GM12878 (cell line): ENCODE results near the gene PPIL6. TPM values are rescaled to one million over a fixed set of nuclear protein-coding genes. Genes with fewer than 3 reads are reported as not detected.

Source experiments
- ATAC-seq: fragments of 200-7000 bp; cut with Tn5 transposase; 3 replicates; pipeline ENCODE4 v1.9.1; 2020; ENCODE audit warnings: mild to moderate bottlenecking, moderate library complexity
- BruUV-seq: library from RNA; stranded (reverse); fragments of 400-500 nt; replicated peaks from 2 replicates; lab custom pipeline; 2021; lab: Mats Ljungman, UMichigan
- CTCF ChIA-PET: fragments of 300-600 bp; sonication (Branson Sonifier 250); formaldehyde crosslinking; extraction: SDS; loops from one replicate; lab custom pipeline; 2021; ENCODE audit warnings: inconsistent platforms; lab: Yijun Ruan, JAX
- POLR2A ChIA-PET: fragments of 350-600 bp; formaldehyde crosslinking; extraction: SDS; loops from one replicate; lab custom pipeline; 2021; ENCODE audit warnings: inconsistent platforms; lab: Charles Lee
- RAD21 ChIA-PET: fragments of 300-600 bp; sonication (Branson Sonifier 250); formaldehyde crosslinking; loops from one replicate; lab custom pipeline; 2023; ENCODE audit warnings: antibody characterized with exemption; ENCODE audit not compliant: unreplicated experiment; lab: Charles Lee
- SMC1A ChIA-PET: fragments of 300-600 bp; sonication (Branson Sonifier 250); formaldehyde crosslinking; loops from one replicate; lab custom pipeline; 2023; ENCODE audit not compliant: unreplicated experiment, uncharacterized antibody; lab: Charles Lee
- DNase-seq: peaks from one replicate; pipeline ENCODE4 v3.0.0-alpha.2; 2011; ENCODE audit warnings: low read depth, low spot score
- FAIRE-seq: peaks from 3 replicates; lab custom pipeline; 2011; peaks lifted over from hg19 to GRCh38; lab: Jason Lieb, UNC
- H2AFZ ChIP-seq: 2 replicates; pipeline ENCODE4 v1.6.0; 2011; ENCODE audit warnings: low read depth, low read length, control low read depth; ENCODE audit not compliant: control insufficient read depth
- H3K27ac ChIP-seq: 2 replicates; pipeline ENCODE4 v1.5.1; 2011; ENCODE audit warnings: control low read depth; ENCODE audit not compliant: control insufficient read depth, insufficient read depth
- H3K27me3 ChIP-seq, 2 experiments: replicated peaks in 1 of 2; 2 replicates each; pipeline versions ENCODE4 v1.6.0 to v1.6.1; 2011; ENCODE audit warnings: low read length in 1 of 2; ENCODE audit not compliant: control insufficient read depth in 2 of 2, insufficient read depth in 2 of 2
- H3K36me3 ChIP-seq, 2 experiments: 2 replicates each; pipeline ENCODE4 v1.5.1; 2011; ENCODE audit warnings: low read length in 1 of 2; ENCODE audit not compliant: control insufficient read depth in 2 of 2, insufficient read depth in 2 of 2
- H3K4me1 ChIP-seq: 2 replicates; pipeline ENCODE4 v1.6.1; 2011; ENCODE audit warnings: mild to moderate bottlenecking, low read length, moderate library complexity, mixed read lengths; ENCODE audit not compliant: control insufficient read depth, insufficient read depth
- H3K4me2 ChIP-seq: 2 replicates; pipeline ENCODE4 v1.6.0; 2011; ENCODE audit warnings: control low read depth; ENCODE audit not compliant: control insufficient read depth, insufficient read depth
- H3K4me3 ChIP-seq: fragments of 200-600 bp; sonication (generic); 2 replicates; pipeline ENCODE4 v1.5.1; 2016
- H3K79me2 ChIP-seq: 2 replicates; pipeline ENCODE4 v1.6.0; 2011; ENCODE audit warnings: low read length; ENCODE audit not compliant: control insufficient read depth, insufficient read depth
- H3K9ac ChIP-seq: 2 replicates; pipeline ENCODE4 v1.8.0; 2011; ENCODE audit warnings: low read length, control low read depth, mixed read lengths; ENCODE audit not compliant: control insufficient read depth, insufficient read depth
- H3K9me3 ChIP-seq: replicated peaks from 3 replicates; pipeline ENCODE4 v1.5.1; 2011; ENCODE audit warnings: mild to moderate bottlenecking, low read length; ENCODE audit not compliant: control insufficient read depth, insufficient read depth
- H4K20me1 ChIP-seq: 2 replicates; pipeline ENCODE4 v1.6.0; 2011; ENCODE audit not compliant: control insufficient read depth, insufficient read depth
- ASH2L ChIP-seq: fragments of 300-600, 200-600 bp; sonication (generic); IDR thresholded peaks from 2 replicates; pipeline ENCODE4 v1.6.1; 2017; ENCODE audit warnings: low read depth, mild to moderate bottlenecking, borderline replicate concordance
- FOS ChIP-seq: IDR thresholded peaks from 3 replicates; pipeline ENCODE4 v1.6.1; 2011; ENCODE audit warnings: borderline replicate concordance; ENCODE audit not compliant: insufficient read length; ENCODE audit errors: extremely low read depth
- KLF5 ChIP-seq: fragments of 450-650 bp; IDR thresholded peaks from 2 replicates; pipeline ENCODE4 v1.6.1; 2014; ENCODE audit warnings: mild to moderate bottlenecking; ENCODE audit not compliant: partially characterized antibody
- SKIL ChIP-seq: fragments of 450-650 bp; IDR thresholded peaks from 2 replicates; pipeline ENCODE4 v1.6.1; 2017; ENCODE audit warnings: mild to moderate bottlenecking, low read depth, inconsistent platforms; ENCODE audit not compliant: poor library complexity, severe bottlenecking
- SMAD1 ChIP-seq: fragments of 450-650 bp; IDR thresholded peaks from 2 replicates; pipeline ENCODE4 v1.6.1; 2018; ENCODE audit warnings: mild to moderate bottlenecking, low read depth; ENCODE audit not compliant: partially characterized antibody
- WGBS: methylation state at CpG from one replicate; pipeline ENCODE4 v1.1.6; 2016; ENCODE audit warnings: low lambda C conversion rate; ENCODE audit not compliant: insufficient replicate concordance, insufficient coverage; ENCODE audit errors: missing lambda C conversion rate; 5-methylcytosine and 5-hydroxymethylcytosine counted together
- in situ Hi-C: fragments of 300-500 bp; cut with MboI; formaldehyde crosslinking; loops from 9 replicates; pipeline ENCODE4 v1.14.3; 2018; ENCODE audit warnings: mixed read lengths
- intact Hi-C: fragments of 100-400 bp; cut with micrococcal nuclease; formaldehyde crosslinking; loops from one replicate; pipeline ENCODE4 v1.14.2; 2022; ENCODE audit not compliant: unreplicated experiment
- polyA plus RNA-seq, 11 experiments: library from polyadenylated mRNA; depleted of rRNA in 4 of 11; unstranded in 6 of 11; stranded (reverse) in 5 of 11; fragments of >200 nt; fragmentation: Nextera tagmentation in 4 of 11; fragmentation: Illumina TruSeq in 1 of 11; extraction: Ambion mirVana in 4 of 11; extraction: Trizol in 1 of 11; gene quantifications; 1 replicate in 1 of 11; 2 replicates in 10 of 11; pipeline versions ENCODE4 v1.2.1 to v1.2.3, GENCODE V29; 2011 to 2016; ENCODE audit warnings: inconsistent platforms in 2 of 11, missing spikeins in 2 of 11, low read depth in 1 of 11
- total RNA-seq, 4 experiments: library from RNA; depleted of rRNA in 3 of 4; stranded (reverse); fragments of >200 nt in 3 of 4; fragmentation: Illumina TruSeq in 1 of 4; extraction: Trizol in 1 of 4; gene quantifications; 2 replicates each; pipeline versions ENCODE4 v1.2.1 to v1.2.3, GENCODE V29; 2013 to 2021

PPIL6 gene
- total and polyA plus RNA-seq, 10 of the 15 experiments (the other 5 are each of a cell fraction or from before 2014, with no cell fraction given): 0.01 to 0.26 (median 0.12) TPM; not detected in 5

- Histone ChIP-seq H3K9ac (no peak overlapping the region), H3K27ac (no peak overlapping the region), H3K4me2 (no peak overlapping the region), H4K20me1 (no peaks in the 10 kb centered on the region), H3K9me3 (no peaks in the 10 kb centered on the region; the same call in 1 of the 3 replicates), H3K27me3 (no peaks in the 10 kb centered on the region), H3K4me1 (peaks cover 34% of the 10 kb centered on the region), H3K36me3 (peaks cover 6 to 28% of the 10 kb centered on the region in 2 experiments), H3K4me3 (no peak overlapping the region), H2AFZ (no peak overlapping the region), H3K79me2 (peaks cover 20% of the 10 kb centered on the region)
- CTCF ChIA-PET: interaction anchor here (5.2 kb wide), 1 partner anchor 19 kb away, joined by 35 read pairs; the partner anchor contains the start of gene ZBTB24
- TF ChIP-seq ASH2L (no peak), SMAD1 (no peak), SKIL (no peak), KLF5 (no peak), FOS (no peak)
- RAD21 ChIA-PET: interaction anchor here (10.1 kb wide), 1 partner anchor 18 kb away, joined by 97 read pairs; the partner anchor contains the start of gene ZBTB24
- ATAC-seq: no peak
- in situ Hi-C loops (no loop called here), intact Hi-C loops (no loop called here)
- BruUV-seq: no TSS peak
- 33% methylated on average over 1 of the region's 1 CpG for WGBS
- peak; percentile 23 for FAIRE-seq
- DNase-seq: no peak
- POLR2A ChIA-PET: interaction anchor here (13.1 kb wide), 1 partner anchor 20 kb away, joined by 132 read pairs; the partner anchor contains the start of gene ZBTB24
- SMC1A ChIA-PET: interaction anchor here (2.9 to 10.1 kb wide), 3 partner anchors 10 to 77 kb away, joined by 6 to 148 read pairs (median 16); partner anchors contain the start of gene ZBTB24
Measured at GRCh38 chr6:109461733-109462526, 21.5 kb upstream of the PPIL6 start.
